ENCODE data around the gene RIMBP2.
"Not testable (repeated sequence)": the region's sequence is repeated elsewhere in the genome, so short reads cannot be mapped to it uniquely, and the experiment has no call there.

The RIMBP2 gene, protein sequence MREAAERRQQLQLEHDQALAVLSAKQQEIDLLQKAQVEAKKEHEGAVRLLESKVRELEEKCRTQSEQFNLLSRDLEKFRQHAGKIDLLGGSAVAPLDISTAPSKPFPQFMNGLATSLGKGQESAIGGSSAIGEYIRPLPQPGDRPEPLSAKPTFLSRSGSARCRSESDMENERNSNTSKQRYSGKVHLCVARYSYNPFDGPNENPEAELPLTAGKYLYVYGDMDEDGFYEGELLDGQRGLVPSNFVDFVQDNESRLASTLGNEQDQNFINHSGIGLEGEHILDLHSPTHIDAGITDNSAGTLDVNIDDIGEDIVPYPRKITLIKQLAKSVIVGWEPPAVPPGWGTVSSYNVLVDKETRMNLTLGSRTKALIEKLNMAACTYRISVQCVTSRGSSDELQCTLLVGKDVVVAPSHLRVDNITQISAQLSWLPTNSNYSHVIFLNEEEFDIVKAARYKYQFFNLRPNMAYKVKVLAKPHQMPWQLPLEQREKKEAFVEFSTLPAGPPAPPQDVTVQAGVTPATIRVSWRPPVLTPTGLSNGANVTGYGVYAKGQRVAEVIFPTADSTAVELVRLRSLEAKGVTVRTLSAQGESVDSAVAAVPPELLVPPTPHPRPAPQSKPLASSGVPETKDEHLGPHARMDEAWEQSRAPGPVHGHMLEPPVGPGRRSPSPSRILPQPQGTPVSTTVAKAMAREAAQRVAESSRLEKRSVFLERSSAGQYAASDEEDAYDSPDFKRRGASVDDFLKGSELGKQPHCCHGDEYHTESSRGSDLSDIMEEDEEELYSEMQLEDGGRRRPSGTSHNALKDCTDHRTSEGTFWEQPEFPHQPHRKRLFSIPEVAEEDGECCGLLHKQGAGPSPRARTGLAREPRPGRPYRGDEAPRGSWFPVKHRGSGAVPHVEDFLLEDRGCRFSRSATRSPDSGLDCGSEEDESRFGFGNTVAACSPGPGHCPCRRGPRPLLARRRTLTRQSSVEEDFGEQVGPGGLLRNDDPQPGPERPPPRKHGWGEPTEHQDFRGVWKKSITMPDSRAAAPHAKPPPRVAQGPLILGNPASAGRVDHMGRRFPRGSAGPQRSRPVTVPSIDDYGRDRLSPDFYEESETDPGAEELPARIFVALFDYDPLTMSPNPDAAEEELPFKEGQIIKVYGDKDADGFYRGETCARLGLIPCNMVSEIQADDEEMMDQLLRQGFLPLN (N-terminal part only)

GRCh38 chr12:130715998-130716968, at the start of gene RIMBP2:
Gene RIMBP2, minus strand, starts transcription at chr12:130716299. Its CDS starts 237,286 bp downstream, at chr12:130479013.
- in situ Hi-C loops (cut with MboI; ENCODE audit: low sequenced_read_pairs) = no loop called here

DNA sequence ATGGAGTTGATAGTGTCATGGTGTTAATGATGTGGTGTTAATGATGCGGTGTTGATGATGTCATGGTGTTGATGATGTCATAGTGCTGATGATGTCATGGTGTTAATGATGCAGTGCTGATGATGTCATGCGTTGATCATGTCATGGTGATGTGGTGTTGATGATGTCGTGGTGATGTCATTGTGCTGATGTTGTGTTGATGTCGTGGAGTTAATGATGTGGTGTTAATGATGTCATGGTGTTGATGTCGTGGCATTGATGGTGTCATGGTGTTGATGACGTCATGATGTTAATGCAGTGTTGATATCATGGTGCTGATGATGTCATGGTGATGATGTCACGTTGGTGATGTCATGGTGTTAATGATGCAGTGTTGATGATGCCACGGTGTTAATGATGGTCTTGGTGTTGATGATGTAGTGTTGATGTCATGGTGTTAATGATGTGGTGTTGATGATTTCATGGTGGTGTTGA, 49.1 kb upstream of the RIMBP2 start:
- in situ Hi-C loops (cut with MboI; ENCODE audit: low sequenced_read_pairs) = no loop called here

GRCh38 chr12:130764475-130765185, 48.5 kb upstream of the RIMBP2 start:
- in situ Hi-C loops (cut with MboI; ENCODE audit: low sequenced_read_pairs) = no loop called here

DNA sequence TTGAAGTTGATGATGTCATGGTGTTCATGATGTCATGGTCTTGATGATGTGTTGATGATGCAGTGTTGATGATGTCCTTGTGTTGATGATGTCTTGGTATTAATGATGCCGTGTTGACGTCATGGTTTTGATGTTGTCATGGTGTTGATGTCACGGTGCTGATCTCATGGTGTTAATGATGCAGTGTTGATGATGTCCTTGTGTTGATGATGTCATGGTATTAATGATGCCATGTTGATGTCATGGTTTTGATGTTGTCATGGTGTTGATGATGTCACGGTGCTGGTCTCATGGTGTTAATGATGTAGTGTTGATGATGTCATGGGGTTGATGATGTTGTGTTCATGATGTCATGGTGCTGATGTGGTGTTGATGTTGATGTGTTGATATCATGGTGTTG, 48.0 kb upstream of the RIMBP2 start:
- in situ Hi-C loops (cut with MboI; ENCODE audit: low sequenced_read_pairs) = no loop called here

GRCh38 chr12:130762319-130762675, 46.2 kb upstream of the RIMBP2 start:
- in situ Hi-C loops (cut with MboI; ENCODE audit: low sequenced_read_pairs) = no loop called here

DNA sequence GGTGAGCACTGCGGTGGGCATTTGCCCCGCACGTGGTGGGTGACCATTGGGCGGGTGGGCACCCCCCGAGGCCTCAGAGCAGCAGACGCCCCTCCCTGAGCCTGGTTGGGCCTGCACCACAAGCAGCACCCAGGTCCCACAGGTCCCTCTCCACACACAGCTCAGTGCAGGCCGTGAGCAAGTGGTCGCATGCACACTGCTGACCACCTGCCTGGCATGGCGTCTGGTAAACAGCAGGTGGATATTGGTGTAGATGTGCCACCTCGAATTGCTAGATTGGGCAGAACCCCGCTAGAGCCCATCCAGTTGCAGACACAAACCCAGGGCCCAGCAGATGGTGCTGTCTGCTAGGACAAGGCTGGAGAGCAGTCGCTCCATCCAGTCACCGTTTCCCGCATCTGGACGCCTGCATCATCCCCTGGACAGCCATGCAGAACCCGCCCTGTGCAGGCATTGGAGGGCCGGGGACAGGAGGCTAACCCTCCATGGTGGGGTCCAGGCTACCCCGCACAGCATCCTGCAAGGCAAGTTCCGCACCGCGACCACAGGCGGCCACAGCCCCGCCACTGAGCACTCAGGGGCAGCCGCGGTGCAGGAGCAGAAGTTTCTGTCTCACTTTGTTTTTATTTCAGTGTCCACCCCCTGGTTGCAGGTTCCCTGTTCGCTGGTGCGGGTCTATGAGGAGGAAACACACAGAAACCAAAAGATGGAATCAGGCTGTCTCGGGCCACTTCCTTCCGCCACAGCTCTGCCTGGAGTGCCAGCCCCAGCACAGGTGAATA, 45.6 kb upstream of the RIMBP2 start:
- in situ Hi-C loops (cut with MboI; ENCODE audit: low sequenced_read_pairs) = no loop called here

DNA sequence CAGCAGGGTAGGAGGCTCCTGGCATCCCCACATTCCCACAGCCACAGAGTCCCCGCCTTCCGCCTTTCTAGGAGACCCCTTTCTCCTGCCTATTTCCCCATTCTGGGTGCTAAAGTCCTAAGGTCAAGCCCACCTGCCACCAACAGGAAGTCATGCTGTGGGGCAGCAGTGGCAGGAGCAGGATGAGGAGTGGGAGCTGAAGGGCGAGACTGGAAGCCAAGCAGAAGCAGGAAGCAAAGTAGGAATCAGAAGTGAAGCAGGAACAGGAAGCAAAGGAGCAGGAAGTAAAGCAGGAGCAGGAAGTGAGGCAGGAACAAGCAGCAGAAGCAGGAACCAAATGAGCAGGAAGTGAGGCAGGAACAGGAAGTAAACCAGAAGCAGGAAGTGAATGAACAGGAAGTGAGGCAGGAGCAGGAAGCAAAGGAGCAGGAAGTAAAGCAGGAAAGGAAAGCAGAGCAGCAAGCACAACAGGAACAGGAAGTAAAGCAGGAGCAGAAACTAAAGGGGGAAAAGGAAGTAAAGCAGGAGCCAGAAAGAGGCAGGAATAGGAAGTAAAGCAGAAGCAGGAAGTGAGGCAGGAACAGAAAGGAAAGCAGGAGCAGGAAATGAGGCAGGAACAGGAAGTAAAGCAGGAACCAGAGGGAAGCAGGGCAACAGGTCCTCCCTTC, 38.3 kb upstream of the RIMBP2 start:
- in situ Hi-C loops (cut with MboI; ENCODE audit: low sequenced_read_pairs) = no loop called here

DNA sequence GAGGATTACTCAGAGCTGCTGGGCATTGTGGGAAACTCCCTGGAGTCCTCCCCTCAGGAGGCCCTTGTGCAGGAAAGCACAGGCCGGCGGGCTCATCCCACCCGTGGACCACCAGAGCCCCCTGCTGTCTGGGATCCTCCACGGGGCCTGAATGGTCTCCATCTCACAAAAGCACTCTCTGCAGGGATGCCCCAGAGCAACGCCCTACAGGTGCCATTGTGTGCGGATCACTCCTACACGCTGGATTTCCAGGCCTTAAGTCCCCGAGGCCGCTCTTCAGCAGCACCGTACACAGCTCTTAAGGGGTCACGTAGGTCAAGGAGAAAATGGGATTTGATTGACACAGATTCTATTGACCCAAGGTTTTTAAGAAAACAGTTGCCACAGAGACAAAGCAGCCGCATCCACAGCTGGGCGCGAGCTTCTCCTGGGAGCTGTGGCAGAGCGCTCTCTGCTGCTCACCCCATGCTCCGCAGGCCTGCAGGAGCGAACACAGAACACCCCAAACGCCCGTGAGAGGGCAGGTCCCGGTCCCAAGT, 36.7 kb upstream of the RIMBP2 start:
- in situ Hi-C loops (cut with MboI; ENCODE audit: low sequenced_read_pairs) = no loop called here

DNA sequence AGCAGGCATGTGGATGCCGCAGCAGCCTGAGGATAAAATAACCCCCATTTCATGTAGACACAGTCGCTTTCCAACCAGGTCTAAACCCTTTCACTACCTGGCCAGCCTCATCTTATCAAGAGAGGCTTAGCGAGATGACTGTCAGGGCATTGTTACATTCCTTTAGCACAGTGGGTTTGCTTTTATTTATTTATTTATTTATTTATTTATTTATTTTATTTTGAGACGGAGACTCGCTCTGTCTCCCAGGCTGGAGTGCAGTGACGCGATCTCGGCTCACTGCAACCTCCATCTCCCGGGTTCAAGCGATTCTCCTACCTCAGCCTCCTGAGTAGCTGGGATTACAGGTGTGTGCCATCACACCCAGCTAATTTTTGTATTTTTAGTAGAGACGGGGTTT, 35.9 kb upstream of the RIMBP2 start:
- in situ Hi-C loops (cut with MboI; ENCODE audit: low sequenced_read_pairs) = not testable (repeated sequence)

GRCh38 chr12:130748786-130749185, 32.7 kb upstream of the RIMBP2 start:
- in situ Hi-C loops (cut with MboI; ENCODE audit: low sequenced_read_pairs) = loop anchor here (25.0 kb wide), 1 partner anchor 711 kb away; no protein-coding TSS in a partner anchor

DNA sequence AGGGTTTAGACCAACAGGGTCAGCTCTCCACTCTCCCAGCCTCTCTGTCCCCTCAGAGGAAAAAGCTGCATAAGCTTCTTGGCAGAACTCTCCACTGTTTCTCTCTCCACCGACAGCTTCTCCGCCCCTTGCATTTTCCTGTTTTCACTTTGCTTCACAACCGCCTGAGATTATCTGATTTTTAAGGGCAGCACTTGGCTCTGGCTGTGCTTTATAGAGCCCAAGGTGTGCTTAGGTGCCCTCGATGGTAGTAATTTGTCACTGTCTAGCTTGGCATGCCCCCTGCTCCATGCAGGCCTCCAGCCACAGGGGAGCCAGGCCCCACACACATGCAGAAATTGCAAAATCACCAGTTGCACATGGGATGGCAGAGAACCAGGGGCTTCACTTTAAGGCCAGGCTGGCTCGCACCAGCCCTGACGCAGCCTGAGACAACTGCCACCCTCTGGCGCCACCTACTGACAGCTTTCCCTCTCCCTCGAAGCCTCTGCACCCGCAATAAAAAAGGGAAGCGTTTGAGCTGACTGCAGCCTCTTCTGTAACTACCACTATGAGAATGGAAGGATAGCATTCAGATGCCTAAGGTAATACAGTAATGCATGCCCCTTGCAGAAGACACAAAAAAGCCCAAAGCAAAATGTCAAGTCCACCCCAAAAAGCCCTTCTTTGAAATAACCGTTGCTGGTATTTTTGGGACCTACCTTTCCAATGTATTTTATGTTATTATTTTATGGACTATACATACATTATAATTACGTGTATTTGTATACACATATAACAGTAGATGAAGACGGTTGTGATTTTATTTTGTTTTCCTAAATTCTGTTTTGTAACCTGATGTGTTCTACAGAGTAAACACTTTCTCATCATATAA, 32.0 kb upstream of the RIMBP2 start:
- in situ Hi-C loops (cut with MboI; ENCODE audit: low sequenced_read_pairs) = loop anchor here (25.0 kb wide), 1 partner anchor 711 kb away; no protein-coding TSS in a partner anchor

DNA sequence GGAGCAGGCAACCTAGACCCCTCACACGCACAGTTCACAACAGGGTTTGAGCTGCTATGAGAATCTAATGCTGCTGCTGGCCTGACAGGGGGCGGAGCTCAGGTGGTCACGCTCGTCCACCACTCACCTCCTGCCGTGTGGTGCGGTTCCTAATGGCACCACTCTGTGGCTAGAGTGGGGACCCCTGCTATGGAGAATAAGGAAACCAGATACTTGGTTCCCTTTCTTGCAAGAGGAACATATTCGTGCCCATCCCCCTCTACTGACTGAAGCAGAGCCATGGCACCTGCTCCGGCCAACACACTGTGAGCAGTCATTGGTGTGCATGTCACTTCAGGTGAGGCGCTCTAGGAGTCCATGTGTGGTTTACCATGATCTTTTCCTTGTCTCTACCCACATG, 30.4 kb upstream of the RIMBP2 start:
- in situ Hi-C loops (cut with MboI; ENCODE audit: low sequenced_read_pairs) = loop anchor here (25.0 kb wide), 1 partner anchor 709 kb away; no protein-coding TSS in a partner anchor

GRCh38 chr12:130745921-130746320, 29.8 kb upstream of the RIMBP2 start:
- in situ Hi-C loops (cut with MboI; ENCODE audit: low sequenced_read_pairs) = loop anchor here (25.0 kb wide), 1 partner anchor 709 kb away; no protein-coding TSS in a partner anchor

DNA sequence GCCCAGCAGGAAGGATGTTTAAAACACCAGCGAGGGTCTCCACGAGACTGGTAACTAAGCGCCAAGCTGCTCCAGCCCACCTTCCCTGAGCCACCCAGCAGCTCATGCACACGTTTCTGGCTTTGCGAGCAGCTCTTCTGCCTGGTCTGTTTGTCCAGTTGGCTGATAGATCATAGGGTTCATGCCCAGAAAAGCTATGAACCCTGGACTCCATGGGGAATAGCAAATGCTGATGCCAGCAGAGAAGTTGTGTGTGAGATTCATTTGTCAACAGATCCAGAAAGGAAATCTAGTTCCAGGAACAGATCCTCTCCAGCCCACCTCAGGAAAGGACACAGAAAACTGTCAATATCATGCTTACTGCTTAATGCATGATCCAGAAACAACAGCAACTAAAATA, 28.2 kb upstream of the RIMBP2 start:
- in situ Hi-C loops (cut with MboI; ENCODE audit: low sequenced_read_pairs) = loop anchor here (25.0 kb wide), 1 partner anchor 707 kb away; no protein-coding TSS in a partner anchor

DNA sequence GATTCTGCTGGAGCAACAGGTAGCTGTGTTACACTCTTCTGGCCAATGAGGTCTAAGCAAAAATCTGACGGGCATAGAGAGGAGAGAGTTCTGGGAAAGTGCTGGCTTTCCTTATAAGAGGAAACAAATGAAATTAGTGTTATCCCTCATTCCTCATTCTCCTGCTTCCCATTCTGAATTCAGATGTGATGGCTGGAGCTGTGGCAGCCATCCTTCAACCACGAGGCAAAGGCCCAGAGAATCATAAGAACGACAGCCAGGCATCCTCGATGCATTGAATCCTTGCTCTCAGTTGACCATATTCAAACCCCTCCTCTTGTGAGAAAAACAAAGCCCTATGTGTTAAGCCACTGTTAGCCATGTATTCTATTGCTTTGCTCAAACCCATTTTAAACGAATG, 27.5 kb upstream of the RIMBP2 start:
- in situ Hi-C loops (cut with MboI; ENCODE audit: low sequenced_read_pairs) = loop anchor here (25.0 kb wide), 1 partner anchor 706 kb away; no protein-coding TSS in a partner anchor

DNA sequence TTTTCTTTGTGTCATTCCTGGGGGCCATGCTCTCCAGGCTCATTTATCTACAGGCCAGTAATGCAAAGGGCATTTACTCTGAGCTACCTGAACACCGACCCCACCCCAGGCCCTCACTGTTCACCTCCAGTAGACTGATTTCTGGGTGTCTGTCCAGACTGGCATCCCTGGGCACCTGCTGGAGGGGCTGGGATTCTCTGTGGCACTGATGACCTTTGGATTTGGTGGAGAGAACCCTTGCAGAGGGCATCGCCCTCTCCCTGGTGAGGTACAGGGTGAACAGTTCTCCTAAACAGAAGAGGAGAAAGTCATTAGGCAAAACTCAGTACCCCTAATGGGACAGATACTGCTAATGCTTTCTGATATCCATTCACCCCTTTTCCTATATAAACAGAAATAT, 27.1 kb upstream of the RIMBP2 start:
- in situ Hi-C loops (cut with MboI; ENCODE audit: low sequenced_read_pairs) = loop anchor here (25.0 kb wide), 1 partner anchor 706 kb away; no protein-coding TSS in a partner anchor
